ENCODE data around the gene C5. TPM values are rescaled to one million over a fixed set of nuclear protein-coding genes. Genes with fewer than 3 reads are reported as not detected.
A peak's percentile ranks its signal among the peaks of the same experiment; 100 is the strongest.

The C5 gene
- total and polyA plus RNA-seq, 8 donors = 5.2 to 29.9 (median 14.6) TPM

GRCh38 chr9:121066850-121067249 lies 16.8 kb upstream of the C5 start:
- no peak for TF ChIP-seq CTCF (IDR thresholded peaks at IDR 0.05)
- H3K4me1 ChIP-seq = no peaks in the 10 kb centered on the region
- H3K4me3 ChIP-seq = no peak overlapping the region
- H3K27ac ChIP-seq = no peak overlapping the region
- 98 to 100% methylated on average over 1 of the region's 1 CpG for WGBS, 2 donors
- no peaks in the 10 kb centered on the region for H3K36me3 ChIP-seq
- H3K9me3 ChIP-seq = no peaks in the 10 kb centered on the region
- intact Hi-C loops (cut with DNase I) = no loop called here
- no peaks in the 10 kb centered on the region for H3K27me3 ChIP-seq
- no peak for ATAC-seq
- FAIRE-seq = no peak
- DNase-seq = no peak

- peak; percentile 44 to 69 (median 60) for TF ChIP-seq CTCF (IDR thresholded peaks at IDR 0.05)
- 19% methylated on average over 6 of the region's 6 CpGs for WGBS, 2 donors
- Histone ChIP-seq H3K36me3 (no peaks in the 10 kb centered on the region), H3K27ac (no peak overlapping the region), H3K27me3 (no peaks in the 10 kb centered on the region), H3K4me3 (no peak overlapping the region), H3K9me3 (no peaks in the 10 kb centered on the region), H3K4me1 (peaks cover 0 to 9% (median 0%) of the 10 kb centered on the region in 3 donors)
- peak; percentile 35 to 66 (median 62) for ATAC-seq
- FAIRE-seq = peak; percentile 77
- DNase-seq = peak in 2 of 6 donors; percentile 11 to 35
- intact Hi-C loops (cut with DNase I) = loop anchor here in 1 of 3 donors (10.0 kb wide), 1 partner anchor 75 kb away; no protein-coding TSS in a partner anchor
Measured at GRCh38 chr9:121059998-121060636, 10.0 kb upstream of the C5 start.

- Histone ChIP-seq H3K27ac (no peak overlapping the region), H3K9me3 (no peaks in the 10 kb centered on the region), H3K4me3 (no peak overlapping the region), H3K27me3 (no peaks in the 10 kb centered on the region), H3K36me3 (no peaks in the 10 kb centered on the region), H3K4me1 (peaks cover 0 to 11% (median 0%) of the 10 kb centered on the region in 3 donors)
- no peak for FAIRE-seq
- TF ChIP-seq CTCF (IDR thresholded peaks at IDR 0.05) = no peak
- intact Hi-C loops (cut with DNase I) = loop anchor here in 1 of 3 donors (10.0 kb wide), 1 partner anchor 75 kb away; no protein-coding TSS in a partner anchor
- WGBS, 2 donors = 72 to 83% methylated on average over 6 of the region's 6 CpGs
- no peak for DNase-seq
- no peak for ATAC-seq
Measured at GRCh38 chr9:121059513-121059912, 9.4 kb upstream of the C5 start.

- H3K36me3 ChIP-seq = no peaks in the 10 kb centered on the region
- ATAC-seq (no peak), DNase-seq (no peak), FAIRE-seq (no peak)
- WGBS, 2 donors = 85 to 86% methylated on average over 5 of the region's 5 CpGs
- no peak overlapping the region for H3K4me3 ChIP-seq
- peaks cover 0 to 21% (median 0%) of the 10 kb centered on the region in 3 donors for H3K4me1 ChIP-seq
- H3K27ac ChIP-seq = no peak overlapping the region
- TF ChIP-seq CTCF (IDR thresholded peaks at IDR 0.05) = no peak
- no peaks in the 10 kb centered on the region for H3K9me3 ChIP-seq
- intact Hi-C loops (cut with DNase I) = loop anchor here in 1 of 3 donors (10.0 kb wide), 1 partner anchor 73 kb away; no protein-coding TSS in a partner anchor
- no peaks in the 10 kb centered on the region for H3K27me3 ChIP-seq
Measured at GRCh38 chr9:121057821-121058220, 7.7 kb upstream of the C5 start.

- DNase-seq (peak; percentile 61 to 84 (median 70)), FAIRE-seq (no peak), ATAC-seq (peak; percentile 90 to 93 (median 92))
- Histone ChIP-seq H3K36me3 (no peaks in the 10 kb centered on the region), H3K27me3 (no peaks in the 10 kb centered on the region), H3K4me1 (peaks cover 0 to 39% (median under 1%) of the 10 kb centered on the region in 3 donors), H3K9me3 (no peaks in the 10 kb centered on the region), H3K4me3 (no peak overlapping the region), H3K27ac (peak overlapping the region in 1 of 4 donors; percentile 24)
- 24 to 31% methylated on average over 2 of the region's 2 CpGs for WGBS, 2 donors
- intact Hi-C loops (cut with DNase I) = loop anchor here in 1 of 3 donors (10.0 kb wide), 1 partner anchor 71 kb away; no protein-coding TSS in a partner anchor
- TF ChIP-seq CTCF (IDR thresholded peaks at IDR 0.05) = peak; percentile 46 to 54 (median 52)
Measured at GRCh38 chr9:121055642-121056143, 5.6 kb upstream of the C5 start.
